Kasumi-1 (cell line): ENCODE results near the gene PLK4.
"Not testable (repeated sequence)": the region's sequence is repeated elsewhere in the genome, so short reads cannot be mapped to it uniquely, and the experiment has no call there.

Experiments used
- DNase-seq, 2 experiments: peaks; one replicate each; lab custom pipeline; 2025; lab: John Stamatoyannopoulos, UW

PLK4 gene

GRCh38 chr4:127905029-127905428 lies 24.3 kb downstream of the PLK4 start:
- no peak for DNase-seq

- DNase-seq: no peak
Measured at GRCh38 chr4:127916512-127916911, 35.8 kb downstream of the PLK4 start.

GRCh38 chr4:127917151-127917550 lies 36.5 kb downstream of the PLK4 start:
- no peak for DNase-seq

- DNase-seq: no peak
Measured at GRCh38 chr4:127920521-127920920, 39.8 kb downstream of the PLK4 start.

GRCh38 chr4:127922226-127922625 lies 41.5 kb downstream of the PLK4 start:
- DNase-seq: no peak

- not testable (repeated sequence) for DNase-seq
Measured at GRCh38 chr4:127925720-127926119, 45.0 kb downstream of the PLK4 start.

- no peak for DNase-seq
Measured at GRCh38 chr4:127930175-127930574, 49.5 kb downstream of the PLK4 start.

GRCh38 chr4:127931836-127932235 lies 51.1 kb downstream of the PLK4 start:
- DNase-seq: not testable (repeated sequence)

- DNase-seq: no peak
Measured at GRCh38 chr4:127936974-127937373, 56.3 kb downstream of the PLK4 start.
